Stimulated activated CD4-positive, alpha-beta T cell treated with anti-CD3 and anti-CD28 coated beads, Interleukin-1b, Interleukin-23, amount 100 ng/mL, for 4 hours (primary cell): ENCODE results near the gene WDR35.

Source experiments
- DNase-seq, 2 donors: peaks; one replicate each; pipeline ENCODE4 v3.0.0-alpha.2; 2020; ENCODE audit warnings: low read depth in 2 of 2

WDR35 gene

DNA sequence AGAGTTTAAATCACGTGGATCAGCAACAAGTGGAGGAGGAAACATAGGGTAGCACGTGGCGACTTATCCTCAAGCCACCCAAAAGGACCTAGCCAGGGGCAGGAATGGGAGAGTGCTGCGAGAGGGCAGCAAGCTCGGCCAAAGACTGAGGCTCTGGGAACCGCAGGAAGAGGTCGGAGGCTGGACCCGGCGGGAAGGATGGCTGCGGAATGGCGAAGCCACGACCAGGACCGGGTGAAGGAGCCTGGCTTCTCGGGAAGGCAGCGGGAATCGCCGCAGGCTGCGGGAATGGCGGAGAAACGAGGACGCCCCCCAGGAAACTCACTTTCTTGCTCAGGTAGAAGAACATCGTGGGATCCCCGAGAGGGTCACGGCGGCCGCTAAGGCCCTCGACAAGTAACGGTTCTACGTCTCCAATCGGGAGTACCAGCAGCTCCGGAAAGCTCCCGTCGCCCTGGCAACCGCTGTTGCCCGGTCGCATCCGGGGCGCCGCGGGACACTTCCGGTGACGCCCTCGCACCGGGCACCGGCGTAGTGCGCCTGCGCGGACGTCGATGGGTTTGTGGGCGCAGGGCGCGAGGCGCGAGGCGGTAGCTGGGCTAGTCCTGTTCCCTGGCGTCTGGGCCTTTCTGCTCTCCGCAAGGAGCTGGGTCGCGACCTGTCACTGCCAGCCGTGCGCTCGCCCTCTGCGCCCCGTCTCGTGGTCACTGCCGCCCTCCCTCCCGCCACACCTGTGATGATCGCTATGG, at the start of gene WDR35:
Gene WDR35, minus strand, starts transcription at position 439 of the 749 bp plus-strand sequence. Its CDS starts 90 bp downstream, at position 349.
- peak; percentile 89 to 93 for DNase-seq

DNA sequence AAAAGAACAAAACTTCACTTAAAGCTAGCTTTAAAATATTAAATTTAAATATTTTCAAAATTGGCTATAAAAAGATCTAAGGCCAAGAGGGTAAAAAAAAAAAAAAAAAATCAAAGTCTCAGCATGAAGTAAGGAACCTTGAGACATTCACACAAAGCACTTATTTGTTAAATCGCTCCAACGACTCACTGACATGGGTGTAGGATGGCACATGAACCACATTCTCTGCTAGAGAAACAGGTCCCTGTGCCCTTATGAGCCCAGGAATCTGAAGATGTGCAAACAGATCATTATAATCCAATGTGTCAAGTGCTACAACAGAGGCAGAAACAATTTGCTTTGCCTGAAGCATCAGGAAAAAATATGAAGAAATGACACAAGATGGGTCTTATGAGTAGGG, 47.8 kb upstream of the WDR35 start:
- DNase-seq, result no peak

DNA sequence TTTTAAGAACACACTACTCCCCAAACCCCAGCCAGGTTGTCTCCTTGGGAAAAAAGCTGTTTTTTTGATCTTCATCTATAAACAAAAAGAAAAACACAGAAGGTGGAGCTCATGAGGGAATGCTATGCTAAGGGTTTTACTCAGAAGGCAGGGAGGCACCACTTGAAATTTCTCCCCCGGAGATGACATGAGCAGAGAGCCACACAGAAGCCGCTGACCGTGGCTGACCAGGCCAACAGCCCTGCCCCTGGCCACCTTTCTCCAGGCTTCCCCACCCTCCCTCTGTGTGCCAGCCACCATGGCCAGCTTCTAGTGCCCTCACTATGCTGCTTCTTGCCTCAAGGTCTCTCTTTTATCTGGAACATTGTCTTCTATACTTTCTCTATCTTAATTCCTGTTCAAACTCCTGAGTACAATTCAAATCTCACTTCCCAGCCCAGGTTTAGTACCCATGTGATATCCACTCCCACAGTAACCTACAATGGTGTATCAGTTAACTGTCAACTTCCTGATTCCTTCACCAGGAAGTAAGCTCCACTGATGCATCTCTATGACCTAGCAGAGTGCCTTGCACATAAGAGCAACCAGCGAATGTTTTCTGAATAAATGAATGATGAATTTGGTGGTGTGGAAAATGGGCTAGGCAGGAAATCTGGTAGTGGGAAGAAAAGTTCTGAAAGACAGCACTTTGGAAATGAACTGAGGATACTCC, 46.2 kb upstream of the WDR35 start:
- DNase-seq, result no peak

GRCh38 chr2:20034821-20035220, 44.9 kb upstream of the WDR35 start:
- no peak for DNase-seq

DNA sequence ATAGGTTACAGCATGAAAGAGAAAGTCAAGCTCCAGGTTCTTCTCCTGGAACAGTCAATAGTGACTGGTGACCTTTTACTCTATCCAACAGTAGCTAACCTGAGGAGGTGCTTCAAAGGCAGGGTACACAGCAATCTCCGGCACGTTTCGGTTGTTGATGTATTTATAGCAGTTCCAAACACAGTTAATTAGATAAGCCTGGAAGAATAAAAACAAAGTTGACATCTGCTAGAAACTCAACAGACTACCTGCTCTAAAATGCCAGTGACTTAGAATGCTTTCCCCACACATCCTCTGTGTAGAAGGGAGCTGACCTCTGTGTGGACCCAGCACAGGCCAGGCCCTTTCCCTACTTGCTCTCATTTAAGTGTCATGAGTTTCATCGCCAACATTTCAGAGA, 44.3 kb upstream of the WDR35 start:
- no peak for DNase-seq

- DNase-seq, result no peak
Observed at GRCh38 chr2:20033322-20033721, 43.4 kb upstream of the WDR35 start.

DNA sequence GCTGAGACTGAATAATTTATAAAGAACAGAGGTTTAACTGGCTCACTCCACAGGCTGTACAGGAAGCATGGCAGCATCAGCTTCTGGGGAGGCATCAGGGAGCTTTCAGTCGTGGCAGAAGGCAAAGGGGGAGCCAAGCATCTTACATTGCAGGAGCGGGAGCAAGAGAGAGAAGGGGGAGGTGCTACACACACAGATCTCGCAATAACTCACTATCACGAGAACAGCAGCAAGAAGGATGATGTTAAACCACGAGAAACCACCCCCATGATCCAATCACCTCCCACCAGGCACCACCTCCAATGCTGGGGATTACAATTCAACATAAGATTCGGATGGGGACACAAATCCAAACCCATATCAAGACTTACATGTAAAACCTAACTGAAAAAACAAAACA, 40.3 kb upstream of the WDR35 start:
- no peak for DNase-seq

- DNase-seq, result no peak
Observed at GRCh38 chr2:20027705-20028434, 38.0 kb upstream of the WDR35 start.

- no peak for DNase-seq
Observed at GRCh38 chr2:20027260-20027677, 37.4 kb upstream of the WDR35 start.

DNA sequence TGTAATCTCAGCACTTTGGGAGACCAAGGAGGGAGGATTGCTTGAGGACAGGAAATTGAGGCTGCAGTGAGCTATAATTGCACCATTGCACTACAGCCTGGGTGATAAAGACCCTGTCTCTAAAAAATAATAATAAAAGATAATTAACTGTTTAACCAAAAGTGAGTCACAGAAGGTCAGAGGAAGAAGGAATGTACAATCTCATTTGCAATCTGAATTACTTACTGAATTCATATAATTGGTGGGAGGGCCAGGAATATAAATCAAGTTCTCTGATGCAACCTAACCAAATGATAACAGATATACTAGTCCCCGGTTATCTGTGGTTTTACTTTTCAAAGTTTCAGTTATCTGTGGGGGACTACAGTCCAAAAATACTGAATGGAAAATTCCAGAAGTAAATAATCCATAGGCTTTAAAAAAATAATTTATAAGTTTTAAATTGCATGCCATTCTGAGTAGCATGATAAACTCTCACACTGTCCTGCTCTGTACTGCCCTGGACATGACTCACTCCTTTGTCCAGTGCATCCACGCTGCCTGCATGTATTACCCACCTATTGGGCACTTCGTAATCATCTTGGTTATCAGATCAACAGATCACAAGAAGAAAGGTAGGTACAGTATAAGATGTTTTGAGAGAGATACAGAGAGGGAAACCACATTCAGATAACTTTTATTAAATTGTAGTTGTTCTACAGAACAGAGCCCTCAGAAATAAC, 35.3 kb upstream of the WDR35 start:
- DNase-seq, result no peak

GRCh38 chr2:20023688-20024087, 33.8 kb upstream of the WDR35 start:
- no peak for DNase-seq

DNA sequence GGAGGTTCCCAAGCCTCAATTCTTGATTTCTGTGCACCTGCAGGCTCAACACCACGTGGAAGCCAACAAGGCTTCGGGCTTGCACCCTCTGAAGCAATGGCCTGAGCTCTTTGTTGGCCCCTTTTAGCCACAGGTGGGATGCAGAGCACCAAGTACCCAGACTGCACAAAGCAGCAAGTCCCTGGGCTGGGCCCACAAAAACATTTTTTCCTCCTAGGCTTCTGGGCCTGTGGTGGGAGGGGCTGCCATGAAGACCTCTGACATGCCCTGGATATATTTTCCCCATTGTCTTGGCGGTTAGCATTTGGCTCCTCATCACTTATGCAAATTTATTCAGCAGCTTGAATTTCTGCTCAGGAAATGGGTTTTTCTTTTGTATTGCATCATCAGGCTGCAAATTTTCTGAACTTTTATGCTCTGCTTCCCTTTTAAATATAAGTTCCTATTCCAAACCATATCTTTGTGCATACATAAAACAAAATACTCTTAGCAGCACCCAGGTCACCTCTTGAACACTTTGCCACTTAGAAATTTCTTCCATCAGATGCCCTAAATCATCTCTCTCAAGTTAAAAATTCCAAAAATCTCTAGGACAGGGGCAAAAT, 31.6 kb upstream of the WDR35 start:
- no peak for DNase-seq

- no peak for DNase-seq
Observed at GRCh38 chr2:20019747-20020146, 29.8 kb upstream of the WDR35 start.

- DNase-seq, result no peak
Observed at GRCh38 chr2:20018601-20019152, 28.8 kb upstream of the WDR35 start.

DNA sequence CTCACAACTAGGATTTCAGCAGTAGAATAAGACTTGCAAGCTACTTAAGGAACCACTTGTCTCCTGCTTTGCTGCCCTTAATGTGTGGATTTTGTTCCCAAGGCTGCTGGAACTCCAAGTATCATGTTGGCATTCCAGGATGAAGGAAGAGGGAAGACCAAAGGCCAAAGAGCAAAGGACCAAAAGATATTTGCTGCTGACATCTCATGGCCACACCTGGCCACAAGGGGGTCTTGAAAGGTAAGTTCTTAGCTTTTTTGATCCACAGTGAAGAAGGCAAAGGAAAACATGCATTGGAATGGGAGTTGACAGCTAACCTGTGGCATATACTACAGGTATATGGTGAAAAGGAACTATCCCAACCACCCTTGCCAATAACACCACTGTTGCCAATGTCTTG, 26.4 kb upstream of the WDR35 start:
- DNase-seq, result no peak

- no peak for DNase-seq
Observed at GRCh38 chr2:20015482-20016083, 25.7 kb upstream of the WDR35 start.

GRCh38 chr2:20013126-20013849, 23.4 kb upstream of the WDR35 start:
- no peak for DNase-seq

DNA sequence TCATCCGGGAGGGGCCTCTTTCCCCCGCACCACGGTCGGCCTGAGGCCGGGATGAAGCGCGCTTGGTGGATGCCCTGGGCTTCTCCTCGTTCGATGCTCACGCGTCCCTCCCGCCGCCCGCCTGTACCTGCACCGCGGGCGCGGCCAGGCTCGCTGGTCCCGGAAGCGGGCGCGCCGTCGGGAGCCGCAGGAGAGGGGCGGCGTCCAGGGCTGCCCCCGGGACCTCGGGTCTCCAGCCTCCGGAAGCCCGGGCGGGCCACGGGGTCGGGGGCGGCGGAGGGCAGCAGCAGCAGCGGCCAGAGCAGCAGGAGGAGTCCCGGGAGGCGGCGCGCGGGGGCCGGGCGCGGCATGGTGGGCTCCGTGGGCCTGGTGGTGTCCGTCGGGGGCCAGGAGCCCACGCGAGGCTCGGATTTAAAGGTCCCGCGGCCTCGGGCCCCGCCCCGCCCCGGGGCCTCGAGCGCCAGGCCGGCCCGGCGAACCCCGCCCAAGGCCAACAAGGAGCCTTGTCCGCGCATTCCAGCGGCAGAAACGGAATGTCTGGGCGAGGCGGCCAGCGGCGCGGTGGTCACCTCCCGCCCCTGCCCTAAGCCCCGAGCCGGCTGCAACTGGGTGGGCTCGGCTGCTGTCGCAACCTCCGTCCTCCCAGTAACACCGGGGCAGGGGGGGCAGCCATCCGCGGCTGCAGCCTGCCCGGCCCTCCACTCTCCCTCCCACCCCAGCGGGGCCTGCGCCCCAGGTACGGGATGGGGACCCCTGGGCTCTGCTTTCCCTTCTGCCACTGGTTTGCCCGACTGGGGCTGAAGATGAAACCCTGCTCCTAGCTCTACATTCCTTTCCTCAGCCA, 22.6 kb upstream of the WDR35 start, which contains the start of gene MATN3:
Gene MATN3, minus strand, starts transcription at position 387 of the 844 bp plus-strand sequence. Its CDS starts 37 bp downstream, at position 350.
- DNase-seq, result no peak

DNA sequence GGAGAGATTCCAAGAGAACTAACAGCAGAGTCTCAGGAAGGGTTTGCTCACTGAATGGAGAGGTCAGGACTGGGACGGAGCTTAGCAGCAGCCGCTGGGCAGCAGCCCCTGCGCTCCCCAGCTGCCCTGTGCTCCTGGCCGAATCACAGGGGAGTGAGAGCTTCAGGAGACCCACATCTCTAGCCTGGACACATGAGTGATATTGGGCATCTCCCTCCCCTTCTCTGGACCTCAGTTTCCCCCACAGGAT, 22.1 kb upstream of the WDR35 start:
- no peak for DNase-seq
